NCI-H2081 (cell line): Measurements from ENCODE around the gene SPATA31A1.
"Not testable (repeated sequence)": the region's sequence is repeated elsewhere in the genome, so short reads cannot be mapped to it uniquely, and the experiment has no call there.

ENCODE experiments used
- DNase-seq, 2 experiments: peaks; one replicate each; lab custom pipeline; 2025; lab: John Stamatoyannopoulos, UW

SPATA31A1 gene

DNA sequence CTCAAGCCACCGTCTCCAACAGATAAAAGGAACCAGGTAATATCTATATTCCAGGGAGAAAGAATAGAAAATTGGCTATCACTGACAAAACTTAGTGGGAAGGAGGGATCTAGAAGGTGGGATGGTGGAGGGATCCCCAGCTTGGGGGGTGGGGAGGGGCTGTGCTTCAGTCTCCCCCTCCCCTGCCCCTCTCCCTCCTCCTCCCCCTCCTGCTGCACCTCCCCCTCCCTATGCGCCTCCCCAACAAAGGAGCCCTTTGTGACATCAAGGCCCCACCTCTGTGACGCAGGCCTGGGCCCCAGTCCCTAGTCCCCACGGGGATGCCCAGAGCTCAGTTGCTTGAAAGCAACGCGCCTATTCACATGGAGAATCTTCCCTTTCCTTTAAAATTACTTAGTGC is at the start of gene SPATA31A1:
Gene SPATA31A1, plus strand, starts transcription at position 301 of the 400 bp plus-strand sequence. Its CDS starts 62 bp downstream, at position 363.
- not testable (repeated sequence) for DNase-seq

DNA sequence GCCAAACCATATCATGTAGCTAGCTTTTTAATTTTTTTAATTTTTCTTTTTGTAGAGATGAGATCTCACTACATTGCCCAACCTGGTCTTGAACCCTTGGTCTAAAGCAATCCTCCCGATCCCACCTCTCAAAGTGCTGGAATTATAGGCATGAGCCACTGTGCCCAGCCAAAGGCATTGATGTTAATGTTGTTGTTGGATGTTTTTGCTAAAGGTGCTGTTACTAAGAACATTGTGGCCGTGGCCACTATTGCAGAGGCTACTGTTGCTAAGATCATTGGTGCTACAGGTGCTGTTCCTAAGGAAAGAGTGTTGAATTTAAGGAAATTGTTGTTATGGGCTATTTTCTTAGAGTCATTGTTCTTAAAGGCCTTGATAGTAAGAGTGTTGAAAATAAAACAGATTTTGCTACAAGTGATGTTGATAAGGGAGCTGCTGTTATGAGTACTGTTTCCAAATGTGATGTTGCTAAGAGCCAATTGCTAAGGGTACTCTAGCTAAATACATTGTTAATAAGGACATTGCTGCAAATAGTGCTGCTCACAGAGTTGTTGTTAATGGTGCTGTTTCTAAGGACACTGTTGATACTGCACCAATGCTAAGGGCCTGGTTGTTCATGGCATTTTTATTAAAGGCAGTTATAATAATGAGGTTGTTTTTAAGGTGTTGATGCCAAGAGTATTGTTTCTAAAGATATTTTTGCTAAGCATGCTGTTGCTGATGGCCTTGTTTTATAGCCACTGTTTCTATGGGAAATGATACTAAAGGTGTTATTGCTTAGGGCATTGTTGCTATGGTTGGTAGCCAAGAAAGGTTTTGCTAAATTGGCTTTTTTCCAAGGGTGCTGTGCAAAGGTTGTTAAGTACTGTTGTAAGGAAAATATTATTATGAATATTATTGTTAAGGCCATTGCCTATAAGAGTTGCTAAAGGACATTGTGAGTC is 52.1 kb downstream of the SPATA31A1 start:
- not testable (repeated sequence) for DNase-seq

- not testable (repeated sequence) for DNase-seq
These were observed 55.9 kb downstream of the SPATA31A1 start for GRCh38 chr9:39411254-39411940.
